OCI-LY7 (cell line): ENCODE results near the gene SCLT1. TPM values are rescaled to one million over a fixed set of nuclear protein-coding genes. Genes with fewer than 3 reads are reported as not detected.

Source experiments
- BruUV-seq: library from RNA; stranded (reverse); fragments of 400-500 nt; replicated peaks from 2 replicates; lab custom pipeline; 2021; lab: Mats Ljungman, UMichigan
- CTCF ChIA-PET: fragments of 300-600 bp; sonication (Branson Sonifier 250); formaldehyde crosslinking; loops from one replicate; lab custom pipeline; 2022; ENCODE audit warnings: antibody characterized with exemption; ENCODE audit not compliant: unreplicated experiment; lab: Charles Lee
- POLR2A ChIA-PET: fragments of 300-600 bp; sonication (Branson Sonifier 250); formaldehyde crosslinking; loops from one replicate; lab custom pipeline; 2022; ENCODE audit warnings: antibody characterized with exemption; lab: Charles Lee
- DNase-seq: peaks from one replicate; pipeline ENCODE4 v3.0.0-alpha.2; 2015; ENCODE audit warnings: low spot score
- H2AFZ ChIP-seq: fragments of 200-600 bp; sonication (generic), shearing (Covaris generic); 2 replicates; pipeline ENCODE4 v1.6.1; 2014; ENCODE audit warnings: mild to moderate bottlenecking, antibody characterized with exemption, low read length, moderate library complexity
- H3K27ac ChIP-seq: fragments of 200-600 bp; sonication (generic); 2 replicates; pipeline ENCODE4 v1.5.1; 2014; ENCODE audit warnings: mixed run types, low read depth, mild to moderate bottlenecking, moderate library complexity, low read length, inconsistent platforms; ENCODE audit not compliant: poor library complexity, severe bottlenecking
- H3K36me3 ChIP-seq: fragments of 200-600 bp; sonication (generic); 2 replicates; pipeline ENCODE4 v1.6.1; 2014; ENCODE audit warnings: mild to moderate bottlenecking, antibody characterized with exemption, low read length, moderate library complexity, mixed read lengths; ENCODE audit not compliant: insufficient read depth
- H3K4me1 ChIP-seq: fragments of 200-600 bp; sonication (generic); 2 replicates; pipeline ENCODE4 v1.5.1; 2014; ENCODE audit warnings: mild to moderate bottlenecking, low read length; ENCODE audit not compliant: insufficient read depth, poor library complexity, severe bottlenecking
- H3K4me2 ChIP-seq: fragments of 200-600 bp; sonication (generic); 2 replicates; pipeline ENCODE4 v1.6.1; 2014; ENCODE audit warnings: mild to moderate bottlenecking, low read length
- H3K4me3 ChIP-seq: fragments of 200-600 bp; sonication (generic); 2 replicates; pipeline ENCODE4 v1.5.1; 2014; ENCODE audit warnings: mild to moderate bottlenecking, low read depth, low read length; ENCODE audit not compliant: poor library complexity, severe bottlenecking
- H3K79me2 ChIP-seq: fragments of 200-600 bp; sonication (generic); 2 replicates; pipeline ENCODE4 v1.6.1; 2016; ENCODE audit warnings: low read depth, mild to moderate bottlenecking, low read length, moderate library complexity, mixed read lengths; ENCODE audit not compliant: insufficient read depth
- H3K9me2 ChIP-seq: fragments of 200-600 bp; sonication (generic); 2 replicates; pipeline ENCODE4 v1.6.1; 2016; ENCODE audit warnings: mild to moderate bottlenecking, low read length, mixed read lengths; ENCODE audit not compliant: insufficient read depth
- H3K9me3 ChIP-seq: fragments of 200-600 bp; sonication (generic); 2 replicates; pipeline ENCODE4 v1.6.1; 2014; ENCODE audit warnings: mild to moderate bottlenecking, mixed run types, low read length, mixed read lengths
- H4K20me1 ChIP-seq: fragments of 200-600 bp; sonication (generic); 2 replicates; pipeline ENCODE4 v1.6.1; 2014; ENCODE audit warnings: mild to moderate bottlenecking, antibody characterized with exemption, low read length, moderate library complexity, mixed read lengths; ENCODE audit not compliant: insufficient read depth
- CTCF ChIP-seq: fragments of 200-600 bp; sonication (generic); conservative IDR thresholded peaks from 2 replicates; pipeline ENCODE4 v1.5.1; 2014; ENCODE audit warnings: mild to moderate bottlenecking, antibody characterized with exemption, low read length, moderate library complexity, mixed read lengths
- EZH2phosphoT487 ChIP-seq: fragments of 200-600 bp; sonication (generic); IDR thresholded peaks from 2 replicates; pipeline ENCODE4 v1.6.1; 2018; ENCODE audit warnings: low read depth, borderline replicate concordance, mild to moderate bottlenecking, mixed run types, antibody characterized with exemption, low read length, moderate library complexity, mixed read lengths
- intact Hi-C: fragments of 100-400 bp; cut with micrococcal nuclease; formaldehyde crosslinking; loops from one replicate; pipeline ENCODE4 v1.10.0; 2022; ENCODE audit not compliant: unreplicated experiment
- total RNA-seq, 2 experiments: library from RNA; depleted of rRNA in 1 of 2; stranded (reverse); fragments of >200 nt in 1 of 2; shearing (Covaris generic) in 1 of 2; gene quantifications; 2 replicates each; pipeline ENCODE4 v1.2.3, GENCODE V29; 2014 to 2022

SCLT1 gene
- total RNA-seq, 2 experiments from 2014 or later = 36.9 to 42.0 TPM

GRCh38 chr4:129110931-129111330 lies 17.6 kb upstream of the SCLT1 start:
- no peaks in the 10 kb centered on the region for H3K4me1 ChIP-seq
- intact Hi-C loops = no loop called here
- POLR2A ChIA-PET = interaction anchor here (0.6 kb wide), 1 partner anchor 33 kb away, joined by 5 read pairs; no protein-coding TSS in a partner anchor
- H2AFZ ChIP-seq = no peak overlapping the region
- H4K20me1 ChIP-seq = no peaks in the 10 kb centered on the region
- H3K27ac ChIP-seq = no peak overlapping the region
- H3K9me3 ChIP-seq = no peaks in the 10 kb centered on the region
- no TSS peak for BruUV-seq
- H3K4me3 ChIP-seq = no peak overlapping the region
- DNase-seq = no peak
- H3K9me2 ChIP-seq = no peaks in the 10 kb centered on the region
- H3K4me2 ChIP-seq = no peak overlapping the region
- no peaks in the 10 kb centered on the region for H3K36me3 ChIP-seq
- TF ChIP-seq CTCF (no peak), EZH2phosphoT487 (no peak)
- CTCF ChIA-PET = no interaction called here
- no peaks in the 10 kb centered on the region for H3K79me2 ChIP-seq

- intact Hi-C loops = no loop called here
- Histone ChIP-seq H3K9me2 (no peaks in the 10 kb centered on the region), H3K36me3 (peaks cover under 1% of the 10 kb centered on the region; the same call in 1 of the 2 replicates), H3K9me3 (no peaks in the 10 kb centered on the region), H3K4me3 (no peak overlapping the region), H3K27ac (no peak overlapping the region), H3K4me2 (no peak overlapping the region), H2AFZ (no peak overlapping the region), H3K79me2 (no peaks in the 10 kb centered on the region), H4K20me1 (no peaks in the 10 kb centered on the region), H3K4me1 (no peaks in the 10 kb centered on the region)
- TF ChIP-seq CTCF = no peak
- TF ChIP-seq EZH2phosphoT487 = no peak
- CTCF ChIA-PET = no interaction called here
- BruUV-seq = no TSS peak
- POLR2A ChIA-PET = interaction anchor here (0.6 to 1.5 kb wide), 2 partner anchors 12 to 32 kb away, joined by 5 to 6 read pairs; no protein-coding TSS in a partner anchor
- DNase-seq = no peak
Observed at GRCh38 chr4:129109965-129110824, 16.9 kb upstream of the SCLT1 start.
